ENCODE data around the gene CMC2.

DNA sequence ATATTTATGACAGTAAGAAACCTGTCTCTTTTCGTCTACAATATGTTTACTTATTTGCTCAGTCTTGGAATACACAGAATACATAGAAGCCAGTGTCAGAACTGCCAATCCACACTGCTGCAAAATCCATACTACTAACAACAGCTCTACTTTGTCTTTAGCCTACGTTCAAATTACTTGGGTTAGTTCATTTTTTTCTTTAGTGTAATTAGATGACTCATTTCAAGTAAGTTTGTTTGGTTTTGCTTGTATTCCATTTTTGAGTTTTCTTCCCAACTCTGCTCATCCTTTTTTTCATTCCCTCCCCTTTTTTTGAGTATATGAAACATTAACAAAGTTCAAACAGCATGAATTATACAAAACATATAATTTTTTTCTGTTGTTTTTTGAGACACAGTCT lies 16.9 kb downstream of the CMC2 start:
- TF ChIP-seq, protein P1, sequence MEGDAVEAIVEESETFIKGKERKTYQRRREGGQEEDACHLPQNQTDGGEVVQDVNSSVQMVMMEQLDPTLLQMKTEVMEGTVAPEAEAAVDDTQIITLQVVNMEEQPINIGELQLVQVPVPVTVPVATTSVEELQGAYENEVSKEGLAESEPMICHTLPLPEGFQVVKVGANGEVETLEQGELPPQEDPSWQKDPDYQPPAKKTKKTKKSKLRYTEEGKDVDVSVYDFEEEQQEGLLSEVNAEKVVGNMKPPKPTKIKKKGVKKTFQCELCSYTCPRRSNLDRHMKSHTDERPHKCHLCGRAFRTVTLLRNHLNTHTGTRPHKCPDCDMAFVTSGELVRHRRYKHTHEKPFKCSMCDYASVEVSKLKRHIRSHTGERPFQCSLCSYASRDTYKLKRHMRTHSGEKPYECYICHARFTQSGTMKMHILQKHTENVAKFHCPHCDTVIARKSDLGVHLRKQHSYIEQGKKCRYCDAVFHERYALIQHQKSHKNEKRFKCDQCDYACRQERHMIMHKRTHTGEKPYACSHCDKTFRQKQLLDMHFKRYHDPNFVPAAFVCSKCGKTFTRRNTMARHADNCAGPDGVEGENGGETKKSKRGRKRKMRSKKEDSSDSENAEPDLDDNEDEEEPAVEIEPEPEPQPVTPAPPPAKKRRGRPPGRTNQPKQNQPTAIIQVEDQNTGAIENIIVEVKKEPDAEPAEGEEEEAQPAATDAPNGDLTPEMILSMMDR (IDR thresholded peaks at IDR 0.05 in 2 of 3, conservative IDR thresholded peaks at IDR 0.05 in 1 of 3; ENCODE audit: control insufficient read depth in 2 of 3, extremely low read depth in 1 of 3, insufficient read depth in 1 of 3, low read depth in 3 of 3, low read length in 3 of 3) = no peak
- TF ChIP-seq FOS (IDR thresholded peaks at IDR 0.05; ENCODE audit: borderline replicate concordance, extremely low read depth, insufficient read length) (no peak), POLR2A (IDR thresholded peaks at IDR 0.05; ENCODE audit: low read depth, low read length) (no peak), RAD21 (IDR thresholded peaks at IDR 0.05; ENCODE audit: insufficient read depth, low read depth, low read length) (no peak), SPI1 (IDR thresholded peaks at IDR 0.05; ENCODE audit: borderline replicate concordance, insufficient read depth, low read depth, low read length) (no peak)
- TF ChIP-seq, protein P2, sequence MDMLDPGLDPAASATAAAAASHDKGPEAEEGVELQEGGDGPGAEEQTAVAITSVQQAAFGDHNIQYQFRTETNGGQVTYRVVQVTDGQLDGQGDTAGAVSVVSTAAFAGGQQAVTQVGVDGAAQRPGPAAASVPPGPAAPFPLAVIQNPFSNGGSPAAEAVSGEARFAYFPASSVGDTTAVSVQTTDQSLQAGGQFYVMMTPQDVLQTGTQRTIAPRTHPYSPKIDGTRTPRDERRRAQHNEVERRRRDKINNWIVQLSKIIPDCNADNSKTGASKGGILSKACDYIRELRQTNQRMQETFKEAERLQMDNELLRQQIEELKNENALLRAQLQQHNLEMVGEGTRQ (IDR thresholded peaks at IDR 0.05; ENCODE audit: borderline replicate concordance, low read depth, low read length) = no peak
- TF ChIP-seq, protein P3, sequence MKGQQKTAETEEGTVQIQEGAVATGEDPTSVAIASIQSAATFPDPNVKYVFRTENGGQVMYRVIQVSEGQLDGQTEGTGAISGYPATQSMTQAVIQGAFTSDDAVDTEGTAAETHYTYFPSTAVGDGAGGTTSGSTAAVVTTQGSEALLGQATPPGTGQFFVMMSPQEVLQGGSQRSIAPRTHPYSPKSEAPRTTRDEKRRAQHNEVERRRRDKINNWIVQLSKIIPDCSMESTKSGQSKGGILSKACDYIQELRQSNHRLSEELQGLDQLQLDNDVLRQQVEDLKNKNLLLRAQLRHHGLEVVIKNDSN (IDR thresholded peaks at IDR 0.05; ENCODE audit: borderline replicate concordance, extremely low read length, insufficient read depth, low read depth, low read length) = no peak

Measured in GM12878 (cell line).